Liver (tissue), 3 donors: ENCODE data around the gene ABLIM1.

ENCODE experiments used
- ATF3 ChIP-seq: IDR thresholded peaks from 2 replicates; pipeline ENCODE4 v1.6.1; 2016; ENCODE audit warnings: antibody characterized with exemption
- CTCF ChIP-seq: fragments of 150-350 bp; IDR thresholded peaks from 2 replicates; pipeline ENCODE4 v1.5.1; 2017; ENCODE audit warnings: improper control_type of control experiment, low read depth, low read length; ENCODE audit not compliant: missing input control
- EGR1 ChIP-seq, 2 donors: IDR thresholded peaks; 2 replicates each; pipeline ENCODE4 v1.6.1; 2016 to 2018; ENCODE audit warnings: antibody characterized with exemption in 2 of 2, low read depth in 2 of 2
- HNF4G ChIP-seq: IDR thresholded peaks from 2 replicates; pipeline ENCODE4 v1.6.1; 2016; ENCODE audit warnings: antibody characterized with exemption
- JUND ChIP-seq, 2 donors: IDR thresholded peaks; 2 replicates each; pipeline ENCODE4 v1.6.1; 2016; ENCODE audit warnings: antibody characterized with exemption in 2 of 2
- NR2F2 ChIP-seq: IDR thresholded peaks from 2 replicates; pipeline ENCODE4 v1.6.1; 2016; ENCODE audit warnings: antibody characterized with exemption
- RAD21 ChIP-seq, 2 donors: IDR thresholded peaks; 2 replicates each; pipeline ENCODE4 v1.6.1; 2016; ENCODE audit warnings: antibody characterized with exemption in 2 of 2, mild to moderate bottlenecking in 2 of 2
- REST ChIP-seq: IDR thresholded peaks from 2 replicates; pipeline ENCODE4 v1.6.1; 2016; ENCODE audit warnings: antibody characterized with exemption, mild to moderate bottlenecking
- RXRA ChIP-seq, 2 donors: IDR thresholded peaks; 2 replicates each; pipeline ENCODE4 v1.6.1; 2017 to 2018; ENCODE audit warnings: antibody characterized with exemption in 2 of 2, mild to moderate bottlenecking in 1 of 2
- TAF1 ChIP-seq: conservative IDR thresholded peaks from 2 replicates; pipeline ENCODE4 v1.6.1; 2016; ENCODE audit warnings: antibody characterized with exemption, mild to moderate bottlenecking
- YY1 ChIP-seq: IDR thresholded peaks from 2 replicates; pipeline ENCODE4 v1.6.1; 2016; ENCODE audit warnings: antibody characterized with exemption, mild to moderate bottlenecking
- TF ChIP-seq, protein P1 (sequence below): IDR thresholded peaks from 2 replicates; pipeline ENCODE4 v1.6.1; 2016; ENCODE audit warnings: antibody characterized with exemption
- TF ChIP-seq, protein P2 (sequence below): IDR thresholded peaks from 2 replicates; pipeline ENCODE4 v1.6.1; 2016; ENCODE audit warnings: antibody characterized with exemption
- donor health status: healthy.
- donor health status: healthy.

- no peak for TF ChIP-seq CTCF
- TF ChIP-seq RAD21 (IDR thresholded peaks at IDR 0.05) = no peak
- TF ChIP-seq NR2F2 = no peak
- TF ChIP-seq HNF4G = no peak
- no peak for TF ChIP-seq ATF3
- TF ChIP-seq TAF1 = no peak
- no peak for TF ChIP-seq RXRA (IDR thresholded peaks at IDR 0.05)
- TF ChIP-seq, protein P1, sequence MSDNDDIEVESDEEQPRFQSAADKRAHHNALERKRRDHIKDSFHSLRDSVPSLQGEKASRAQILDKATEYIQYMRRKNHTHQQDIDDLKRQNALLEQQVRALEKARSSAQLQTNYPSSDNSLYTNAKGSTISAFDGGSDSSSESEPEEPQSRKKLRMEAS = no peak
- TF ChIP-seq YY1 = no peak
- no peak for TF ChIP-seq REST
- TF ChIP-seq EGR1 (IDR thresholded peaks at IDR 0.05; ENCODE audit: low read depth in 2 of 2) = no peak
- TF ChIP-seq, protein P2, sequence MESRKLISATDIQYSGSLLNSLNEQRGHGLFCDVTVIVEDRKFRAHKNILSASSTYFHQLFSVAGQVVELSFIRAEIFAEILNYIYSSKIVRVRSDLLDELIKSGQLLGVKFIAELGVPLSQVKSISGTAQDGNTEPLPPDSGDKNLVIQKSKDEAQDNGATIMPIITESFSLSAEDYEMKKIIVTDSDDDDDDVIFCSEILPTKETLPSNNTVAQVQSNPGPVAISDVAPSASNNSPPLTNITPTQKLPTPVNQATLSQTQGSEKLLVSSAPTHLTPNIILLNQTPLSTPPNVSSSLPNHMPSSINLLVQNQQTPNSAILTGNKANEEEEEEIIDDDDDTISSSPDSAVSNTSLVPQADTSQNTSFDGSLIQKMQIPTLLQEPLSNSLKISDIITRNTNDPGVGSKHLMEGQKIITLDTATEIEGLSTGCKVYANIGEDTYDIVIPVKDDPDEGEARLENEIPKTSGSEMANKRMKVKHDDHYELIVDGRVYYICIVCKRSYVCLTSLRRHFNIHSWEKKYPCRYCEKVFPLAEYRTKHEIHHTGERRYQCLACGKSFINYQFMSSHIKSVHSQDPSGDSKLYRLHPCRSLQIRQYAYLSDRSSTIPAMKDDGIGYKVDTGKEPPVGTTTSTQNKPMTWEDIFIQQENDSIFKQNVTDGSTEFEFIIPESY = no peak
- no peak for TF ChIP-seq JUND (IDR thresholded peaks at IDR 0.05)
Observed at GRCh38 chr10:114680543-114681117, 22.6 kb upstream of the ABLIM1 start.
